Esophagus muscularis mucosa (tissue), 4 donors: ENCODE data around the gene MICALL1. TPM values are rescaled to one million over a fixed set of nuclear protein-coding genes. Genes with fewer than 3 reads are reported as not detected.
A peak's percentile ranks its signal among the peaks of the same experiment; 100 is the strongest.

Experiments used
- DNase-seq: peaks from one replicate; pipeline ENCODE4 v3.0.0-alpha.2; 2017; ENCODE audit errors: extremely low spot score
- H3K27ac ChIP-seq, 4 donors: fragments of 200-600 bp; sonication (generic); replicated peaks in 1 of 4; 1 replicate in 3 of 4; 2 replicates in 1 of 4; pipeline ENCODE4 v1.5.1; 2016 to 2019; ENCODE audit warnings: mild to moderate bottlenecking in 1 of 4
- H3K27me3 ChIP-seq, 4 donors: fragments of 200-600 bp; sonication (generic); one replicate each; pipeline versions ENCODE4 v1.5.1 to v1.6.0; 2016 to 2019
- H3K36me3 ChIP-seq, 4 donors: fragments of 200-600 bp; sonication (generic); one replicate each; pipeline ENCODE4 v1.5.1; 2016 to 2019
- H3K4me1 ChIP-seq, 4 donors: fragments of 200-600 bp; sonication (generic); one replicate each; pipeline ENCODE4 v1.5.1; 2016 to 2019
- H3K4me3 ChIP-seq, 4 donors: fragments of 200-600 bp; sonication (generic); 1 replicate in 2 of 4; 2 replicates in 2 of 4; pipeline ENCODE4 v1.5.1; 2016 to 2019; ENCODE audit warnings: mild to moderate bottlenecking in 4 of 4, moderate library complexity in 1 of 4
- H3K9me3 ChIP-seq, 4 donors: fragments of 200-600 bp; sonication (generic); 1 replicate in 3 of 4; 2 replicates in 1 of 4; pipeline ENCODE4 v1.5.1; 2016 to 2019
- CTCF ChIP-seq, 3 experiments: fragments of 200-600 bp in 2 of 3; fragments of 450-650 bp in 1 of 3; sonication (generic) in 2 of 3; IDR thresholded peaks; one replicate each; pipeline ENCODE4 v1.5.1; 2017 to 2019; ENCODE audit warnings: antibody characterized with exemption in 3 of 3, mild to moderate bottlenecking in 2 of 3, moderate library complexity in 1 of 3
- EP300 ChIP-seq: sonication (generic); formaldehyde crosslinking; IDR thresholded peaks from one replicate; pipeline ENCODE4 v1.6.1; 2017; ENCODE audit warnings: antibody characterized with exemption
- POLR2A ChIP-seq: fragments of 450-650 bp; IDR thresholded peaks from one replicate; pipeline ENCODE4 v1.6.1; 2017; ENCODE audit warnings: antibody characterized with exemption, moderate library complexity, mild to moderate bottlenecking, low read depth
- POLR2AphosphoS5 ChIP-seq, 2 donors: sonication (generic); formaldehyde crosslinking; IDR thresholded peaks; one replicate each; pipeline ENCODE4 v1.6.1; 2017; ENCODE audit warnings: antibody characterized with exemption in 2 of 2
- WGBS: methylation state at CpG from one replicate; pipeline ENCODE4 v1.1.5; 2018; 5-methylcytosine and 5-hydroxymethylcytosine counted together
- intact Hi-C: fragments of 100-400 bp; cut with DNase I; formaldehyde crosslinking; loops from one replicate; pipeline ENCODE4 v1.15.1; 2023
- total RNA-seq, 4 donors: library from RNA; depleted of rRNA; stranded (reverse); fragments of >200 nt; gene quantifications; one replicate each; pipeline versions ENCODE4 v1.1.0 to v1.2.1, GENCODE V29; 2016

MICALL1 gene
- total RNA-seq, 4 donors from 2014 or later: 51.2 to 136 (median 71.2) TPM

DNA sequence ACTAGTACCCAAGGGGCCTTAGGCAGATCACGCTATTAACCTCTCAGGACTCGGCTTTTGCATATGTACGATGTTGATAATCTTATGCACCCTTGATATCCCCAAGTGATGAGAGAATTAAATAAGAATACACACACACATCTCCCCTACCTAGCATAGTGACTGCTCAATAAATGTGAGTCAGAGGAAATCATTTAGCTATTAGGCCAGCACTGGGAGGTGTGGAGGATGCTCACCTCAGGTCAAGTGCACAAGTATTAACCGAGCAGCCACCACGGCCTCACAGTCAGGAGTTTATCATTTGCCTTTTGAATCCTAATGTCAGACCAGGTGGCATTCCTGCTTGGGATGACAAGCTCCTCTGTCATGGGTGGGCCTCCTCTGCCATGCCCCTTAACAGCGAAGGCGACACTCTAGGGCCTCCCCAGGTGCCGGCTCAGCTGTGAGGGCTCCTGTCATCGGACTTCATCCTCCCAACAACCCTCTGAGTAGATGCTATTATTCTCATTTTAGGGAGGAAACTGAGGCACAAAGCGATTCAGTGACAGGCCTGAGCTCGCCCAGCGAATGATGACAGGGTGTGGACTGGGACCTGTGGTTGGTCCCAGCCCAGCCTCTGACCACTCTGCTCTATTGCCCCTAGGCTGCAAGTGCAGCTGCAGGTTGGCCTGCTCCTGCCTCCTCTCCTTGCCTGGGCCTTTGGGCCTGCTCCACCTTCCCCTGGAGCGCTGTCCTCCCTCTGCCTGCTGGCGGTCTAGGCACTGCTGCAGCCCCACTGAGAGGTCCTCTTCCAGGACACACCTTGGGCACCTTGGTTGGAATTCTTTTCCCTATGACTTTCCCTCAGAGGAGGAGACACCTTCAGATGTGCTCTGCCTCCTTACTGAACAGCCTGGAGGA is 83.3 kb downstream of the MICALL1 start:
- Histone ChIP-seq H3K36me3 (peaks cover 4 to 16% (median 11%) of the 10 kb centered on the region in 4 donors), H3K4me1 (peaks cover 0 to 4% (median 0%) of the 10 kb centered on the region in 4 donors), H3K9me3 (no peaks in the 10 kb centered on the region), H3K27me3 (no peaks in the 10 kb centered on the region), H3K4me3 (no peak overlapping the region), H3K27ac (peak overlapping the region in 2 of 4 donors; percentile 22)
- WGBS: 98% methylated on average over 13 of the region's 14 CpGs
- intact Hi-C loops: no loop called here
- DNase-seq: no peak
- TF ChIP-seq EP300: no peak
- no peak for TF ChIP-seq POLR2AphosphoS5 (IDR thresholded peaks at IDR 0.05)
- no peak for TF ChIP-seq CTCF (IDR thresholded peaks at IDR 0.05)
- TF ChIP-seq POLR2A: no peak

- H3K9me3 ChIP-seq: no peaks in the 10 kb centered on the region
- no peaks in the 10 kb centered on the region for H3K27me3 ChIP-seq
- intact Hi-C loops: no loop called here
- DNase-seq: no peak
- peaks cover 0 to 4% (median 0%) of the 10 kb centered on the region in 4 donors for H3K4me1 ChIP-seq
- no peak overlapping the region for H3K4me3 ChIP-seq
- 93% methylated on average over 3 of the region's 5 CpGs for WGBS
- peak overlapping the region in 1 of 4 donors; percentile 22 for H3K27ac ChIP-seq
- H3K36me3 ChIP-seq: peaks cover 4 to 16% (median 11%) of the 10 kb centered on the region in 4 donors
- TF ChIP-seq CTCF (IDR thresholded peaks at IDR 0.05) (no peak), POLR2A (no peak), EP300 (no peak)
Measured at GRCh38 chr22:37990301-37990700, 84.2 kb downstream of the MICALL1 start.

- 92% methylated on average over 7 of the region's 7 CpGs for WGBS
- H3K27ac ChIP-seq: no peak overlapping the region
- no peaks in the 10 kb centered on the region for H3K27me3 ChIP-seq
- no peak overlapping the region for H3K4me3 ChIP-seq
- H3K4me1 ChIP-seq: peaks cover 0 to 6% (median 0%) of the 10 kb centered on the region in 4 donors
- peaks cover 4 to 16% (median 11%) of the 10 kb centered on the region in 4 donors for H3K36me3 ChIP-seq
- no peaks in the 10 kb centered on the region for H3K9me3 ChIP-seq
- TF ChIP-seq CTCF (IDR thresholded peaks at IDR 0.05) (no peak), POLR2AphosphoS5 (IDR thresholded peaks at IDR 0.05) (no peak), EP300 (no peak), POLR2A (no peak)
- intact Hi-C loops: no loop called here
- DNase-seq: no peak
Measured at GRCh38 chr22:37990862-37991261, 84.8 kb downstream of the MICALL1 start.

DNA sequence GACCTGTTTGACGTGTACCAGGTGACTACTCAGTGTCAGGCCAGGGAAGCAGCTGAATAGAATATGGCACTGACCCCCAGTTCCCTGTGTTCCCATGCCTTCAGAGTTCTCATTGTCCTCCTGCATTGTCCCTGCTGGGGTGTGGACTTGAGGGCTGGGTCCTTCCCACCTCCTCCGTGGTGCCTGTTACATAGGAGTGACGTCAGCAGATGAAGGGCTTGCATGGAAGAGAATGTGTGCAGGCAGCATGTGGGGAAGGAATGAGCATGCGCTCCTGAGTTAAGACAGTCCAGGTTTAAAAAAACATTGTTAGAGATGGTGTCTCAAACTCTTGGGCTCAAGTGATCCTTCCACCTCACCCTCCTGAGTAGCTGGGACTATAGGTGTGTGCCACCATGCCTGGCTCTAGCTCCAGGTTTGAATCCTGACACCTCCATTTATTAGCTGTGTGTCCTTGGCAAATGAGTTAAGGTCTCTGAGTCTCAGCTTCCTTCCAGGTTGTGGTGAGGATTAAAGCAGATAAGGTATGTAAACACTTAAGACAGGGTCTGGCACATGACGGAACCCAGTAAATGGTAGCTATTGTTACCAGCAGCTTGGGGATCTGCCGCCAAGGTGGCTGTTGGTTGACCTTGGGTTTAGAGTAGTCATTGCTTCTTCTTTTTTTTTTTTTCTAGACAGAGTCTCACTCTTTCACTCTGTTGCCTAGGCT is 85.8 kb downstream of the MICALL1 start:
- peaks cover 0 to 16% (median 5%) of the 10 kb centered on the region in 4 donors for H3K4me1 ChIP-seq

More for the DNA sequence above, 85.8 kb downstream of the MICALL1 start:
- intact Hi-C loops: no loop called here
- H3K36me3 ChIP-seq: peaks cover 0 to 6% (median under 1%) of the 10 kb centered on the region in 4 donors
- H3K4me3 ChIP-seq: no peak overlapping the region
- WGBS: 72% methylated on average over 6 of the region's 6 CpGs
- TF ChIP-seq POLR2A: no peak
- no peak for TF ChIP-seq POLR2AphosphoS5 (IDR thresholded peaks at IDR 0.05)
- no peak for TF ChIP-seq CTCF (IDR thresholded peaks at IDR 0.05)
- no peak for TF ChIP-seq EP300
- H3K27ac ChIP-seq: no peak overlapping the region
- no peak for DNase-seq
- no peaks in the 10 kb centered on the region for H3K27me3 ChIP-seq
- H3K9me3 ChIP-seq: no peaks in the 10 kb centered on the region

Other genes with a start within 250 kb of the MICALL1 start
- 10 to 100 TPM in 3 of 4 donors, 1 to 10 TPM in 1; 7.3 to 28.3 (median 17.4) TPM for gene PDXP, start 247.6 kb upstream of the MICALL1 start, total RNA-seq
- 1,000 to 10,000 TPM in 3 of 4 donors, 100 to 1,000 TPM in 1; 710 to 1,112 (median 1,021) TPM for gene LGALS1, start 230.7 kb upstream of the MICALL1 start, total RNA-seq
- gene NOL12, start 220.0 kb upstream of the MICALL1 start, total RNA-seq: 10 to 100 TPM in 3 of 4 donors, 1 to 10 TPM in 1; 9.1 to 18.4 (median 14.5) TPM
- gene TRIOBP, start 209.2 kb upstream of the MICALL1 start, total RNA-seq: 100 to 1,000 TPM; 150 to 208 (median 182) TPM
- gene GCAT, start 98.4 kb upstream of the MICALL1 start, total RNA-seq: 10 to 100 TPM; 11.6 to 15.2 (median 12.3) TPM
- gene GALR3, start 82.9 kb upstream of the MICALL1 start, total RNA-seq: not detected
- 10 to 100 TPM; 27.4 to 64.2 (median 48.1) TPM for gene ANKRD54, start 62.0 kb upstream of the MICALL1 start, total RNA-seq
- gene EIF3L, start 56.9 kb upstream of the MICALL1 start, total RNA-seq: 100 to 1,000 TPM; 348 to 494 (median 425) TPM
- not detected for gene C22orf23, start 47.3 kb downstream of the MICALL1 start, total RNA-seq
- 10 to 100 TPM; 45.7 to 93.0 (median 72.1) TPM for gene POLR2F, start 47.4 kb downstream of the MICALL1 start, total RNA-seq
- 10 to 100 TPM; 10.3 to 29.5 (median 17.7) TPM for gene SOX10, start 78.3 kb downstream of the MICALL1 start, total RNA-seq
- gene PICK1, start 151.1 kb downstream of the MICALL1 start, total RNA-seq: 10 to 100 TPM; 23.3 to 36.1 (median 31.1) TPM
- under 1 TPM in 3 of 4 donors, not detected in 1; 0.29 to 0.65 (median 0.33) TPM for gene SLC16A8, start 177.9 kb downstream of the MICALL1 start, total RNA-seq
- gene BAIAP2L2, start 204.4 kb downstream of the MICALL1 start, total RNA-seq: 1 to 10 TPM in 1 of 4 donors, under 1 TPM in 3; 0.13 to 1.1 (median 0.58) TPM